K562 (cell line): ENCODE measurements around the gene MUC22. TPM values are rescaled to one million over a fixed set of nuclear protein-coding genes. Genes with fewer than 3 reads are reported as not detected.

ENCODE experiments used
- ARID4B ChIP-seq: sonication (generic); formaldehyde crosslinking; IDR thresholded peaks from 2 replicates; pipeline ENCODE4 v1.8.0; 2022; ENCODE audit warnings: mild to moderate bottlenecking, missing genetic modification reagents
- CTCFL ChIP-seq: IDR thresholded peaks from 2 replicates; pipeline ENCODE4 v1.6.1; 2011; ENCODE audit warnings: borderline replicate concordance, low read depth, mild to moderate bottlenecking, moderate library complexity, low read length; ENCODE audit not compliant: insufficient read depth, poor library complexity, severe bottlenecking
- PURB ChIP-seq: sonication (generic); formaldehyde crosslinking; IDR thresholded peaks from 2 replicates; pipeline ENCODE4 v1.9.0; 2021; ENCODE audit warnings: low read depth, mild to moderate bottlenecking, missing genetic modification reagents
- ZFPM2 ChIP-seq: fragments of 250-450 bp; sonication (Bioruptor Pico); IDR thresholded peaks from 2 replicates; pipeline ENCODE4 v1.5.1; 2022; ENCODE audit warnings: mild to moderate bottlenecking
- polyA plus RNA-seq, 8 experiments: library from polyadenylated mRNA; depleted of rRNA in 4 of 8; stranded (reverse) in 5 of 8; unstranded in 3 of 8; fragments of >200 nt; fragmentation: Nextera tagmentation in 2 of 8; fragmentation: Illumina TruSeq in 1 of 8; extraction: Ambion mirVana in 2 of 8; extraction: Trizol in 1 of 8; gene quantifications; 2 replicates each; pipeline versions ENCODE4 v1.2.1 to v1.2.3, GENCODE V29; 2011 to 2014; ENCODE audit warnings: inconsistent platforms in 1 of 8, missing spikeins in 1 of 8
- total RNA-seq, 7 experiments: library from RNA; depleted of rRNA in 6 of 7; stranded (reverse); fragments of >200 nt in 6 of 7; fragmentation: Illumina TruSeq in 2 of 7; extraction: Trizol in 2 of 7; gene quantifications; 2 replicates each; pipeline versions ENCODE4 v1.2.1 to v1.2.3, GENCODE V29; 2011 to 2021; ENCODE audit warnings: low replicate concordance in 1 of 7
- TF ChIP-seq, protein P1 (sequence below), 2 experiments: fragments of 450-650 bp in 1 of 2; sonication (generic) in 1 of 2; formaldehyde crosslinking in 1 of 2; IDR thresholded peaks; 2 replicates each; pipeline versions ENCODE4 v1.7.1 to v1.9.0; 2016 to 2022; ENCODE audit warnings: inconsistent platforms in 1 of 2, mild to moderate bottlenecking in 1 of 2, missing genetic modification reagents in 1 of 2

Gene MUC22
- total and polyA plus RNA-seq, 9 of the 15 experiments (the other 6 are each of a cell fraction or from before 2014, with no cell fraction given): 0.01 to 0.03 TPM; not detected in 7

DNA sequence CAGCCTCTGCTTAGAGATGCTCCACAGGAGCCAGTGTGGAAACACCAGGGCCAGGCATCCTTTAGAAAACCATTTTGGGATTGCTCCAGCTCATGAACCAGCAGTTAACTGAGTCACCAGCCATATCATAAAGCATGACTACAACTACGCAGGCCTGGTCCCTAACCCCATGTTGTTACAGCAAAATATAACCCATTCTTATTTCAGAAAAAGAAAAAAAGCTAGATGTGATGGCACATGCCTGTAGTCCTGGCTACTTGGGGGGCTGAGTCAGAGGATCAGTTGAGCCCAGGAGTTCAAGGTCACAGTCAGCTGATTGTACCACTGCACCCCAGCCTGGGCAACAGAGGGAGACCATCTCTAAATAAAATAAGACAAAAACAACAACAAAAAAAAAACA, 65.3 kb downstream of the MUC22 start (continued):
- TF ChIP-seq, protein P1, sequence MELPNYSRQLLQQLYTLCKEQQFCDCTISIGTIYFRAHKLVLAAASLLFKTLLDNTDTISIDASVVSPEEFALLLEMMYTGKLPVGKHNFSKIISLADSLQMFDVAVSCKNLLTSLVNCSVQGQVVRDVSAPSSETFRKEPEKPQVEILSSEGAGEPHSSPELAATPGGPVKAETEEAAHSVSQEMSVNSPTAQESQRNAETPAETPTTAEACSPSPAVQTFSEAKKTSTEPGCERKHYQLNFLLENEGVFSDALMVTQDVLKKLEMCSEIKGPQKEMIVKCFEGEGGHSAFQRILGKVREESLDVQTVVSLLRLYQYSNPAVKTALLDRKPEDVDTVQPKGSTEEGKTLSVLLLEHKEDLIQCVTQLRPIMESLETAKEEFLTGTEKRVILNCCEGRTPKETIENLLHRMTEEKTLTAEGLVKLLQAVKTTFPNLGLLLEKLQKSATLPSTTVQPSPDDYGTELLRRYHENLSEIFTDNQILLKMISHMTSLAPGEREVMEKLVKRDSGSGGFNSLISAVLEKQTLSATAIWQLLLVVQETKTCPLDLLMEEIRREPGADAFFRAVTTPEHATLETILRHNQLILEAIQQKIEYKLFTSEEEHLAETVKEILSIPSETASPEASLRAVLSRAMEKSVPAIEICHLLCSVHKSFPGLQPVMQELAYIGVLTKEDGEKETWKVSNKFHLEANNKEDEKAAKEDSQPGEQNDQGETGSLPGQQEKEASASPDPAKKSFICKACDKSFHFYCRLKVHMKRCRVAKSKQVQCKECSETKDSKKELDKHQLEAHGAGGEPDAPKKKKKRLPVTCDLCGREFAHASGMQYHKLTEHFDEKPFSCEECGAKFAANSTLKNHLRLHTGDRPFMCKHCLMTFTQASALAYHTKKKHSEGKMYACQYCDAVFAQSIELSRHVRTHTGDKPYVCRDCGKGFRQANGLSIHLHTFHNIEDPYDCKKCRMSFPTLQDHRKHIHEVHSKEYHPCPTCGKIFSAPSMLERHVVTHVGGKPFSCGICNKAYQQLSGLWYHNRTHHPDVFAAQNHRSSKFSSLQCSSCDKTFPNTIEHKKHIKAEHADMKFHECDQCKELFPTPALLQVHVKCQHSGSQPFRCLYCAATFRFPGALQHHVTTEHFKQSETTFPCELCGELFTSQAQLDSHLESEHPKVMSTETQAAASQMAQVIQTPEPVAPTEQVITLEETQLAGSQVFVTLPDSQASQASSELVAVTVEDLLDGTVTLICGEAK (IDR thresholded peaks at IDR 0.05): no peak
- TF ChIP-seq, protein P1 (CRISPR knock-in tag; IDR thresholded peaks at IDR 0.05): no peak
- TF ChIP-seq CTCFL: no peak
- no peak for TF ChIP-seq ZFPM2
- no peak for TF ChIP-seq PURB (CRISPR knock-in tag)
- TF ChIP-seq ARID4B: no peak
